ENCODE data around the gene CYTL1. TPM values are rescaled to one million over a fixed set of nuclear protein-coding genes. Genes with fewer than 3 reads are reported as not detected.

Gene CYTL1
- polyA plus RNA-seq, 1 donor from 2014 or later = not detected

- no peak overlapping the region for H3K27ac ChIP-seq (ENCODE audit: low read length)
- TF ChIP-seq POLR2AphosphoS5 (IDR thresholded peaks at IDR 0.05) (no peak), CTCF (IDR thresholded peaks at IDR 0.05; ENCODE audit: poor library complexity, severe bottlenecking) (no peak), EZH2 (IDR thresholded peaks at IDR 0.05; ENCODE audit: borderline replicate concordance, insufficient read depth, low read length, poor library complexity, severe bottlenecking) (no peak), MXI1 (conservative IDR thresholded peaks at IDR 0.05; ENCODE audit: poor library complexity, severe bottlenecking) (no peak), SMC3 (conservative IDR thresholded peaks at IDR 0.05; ENCODE audit: poor library complexity) (no peak), REST (IDR thresholded peaks at IDR 0.05; ENCODE audit: borderline replicate concordance) (no peak), TAF1 (IDR thresholded peaks at IDR 0.05; ENCODE audit: low read depth) (no peak), RAD21 (conservative IDR thresholded peaks at IDR 0.05) (no peak), EP300 (conservative IDR thresholded peaks at IDR 0.05; ENCODE audit: poor library complexity, severe bottlenecking) (no peak)
- H3K27me3 ChIP-seq (ENCODE audit: insufficient read depth, low read depth, low read length) = no peaks in the 10 kb centered on the region
- no peaks in the 10 kb centered on the region for H4K20me1 ChIP-seq (ENCODE audit: insufficient read depth)
- H3F3A ChIP-seq (ENCODE audit: insufficient read depth, low read length, poor library complexity, severe bottlenecking) = no peaks in the 10 kb centered on the region
- H3K79me2 ChIP-seq (replicated peaks; ENCODE audit: insufficient read depth, low read length) = no peaks in the 10 kb centered on the region
- H3K4me2 ChIP-seq (ENCODE audit: low read length) = no peak overlapping the region
- H3K9me2 ChIP-seq (ENCODE audit: insufficient read depth, low read length) = no peaks in the 10 kb centered on the region
- H3K9me3 ChIP-seq (ENCODE audit: low read length) = no peaks in the 10 kb centered on the region
- H3K9ac ChIP-seq (ENCODE audit: low read length) = no peak overlapping the region
- H2AFZ ChIP-seq (ENCODE audit: low read depth, low read length) = no peak overlapping the region
- no peaks in the 10 kb centered on the region for H3K36me3 ChIP-seq (ENCODE audit: insufficient read depth, low read length)
- no peak overlapping the region for H3K4me3 ChIP-seq (ENCODE audit: low read length)
These were observed 6.9 kb downstream of the CYTL1 start for GRCh38 chr4:5012244-5012898.

- H3K27ac ChIP-seq (ENCODE audit: low read length) = no peak overlapping the region
- no peak overlapping the region for H2AFZ ChIP-seq (ENCODE audit: low read depth, low read length)
- TF ChIP-seq RAD21 (conservative IDR thresholded peaks at IDR 0.05) (no peak), EP300 (conservative IDR thresholded peaks at IDR 0.05; ENCODE audit: poor library complexity, severe bottlenecking) (no peak), TAF1 (IDR thresholded peaks at IDR 0.05; ENCODE audit: low read depth) (no peak), SMC3 (conservative IDR thresholded peaks at IDR 0.05; ENCODE audit: poor library complexity) (no peak), POLR2AphosphoS5 (IDR thresholded peaks at IDR 0.05) (no peak), EZH2 (IDR thresholded peaks at IDR 0.05; ENCODE audit: borderline replicate concordance, insufficient read depth, low read length, poor library complexity, severe bottlenecking) (no peak), REST (IDR thresholded peaks at IDR 0.05; ENCODE audit: borderline replicate concordance) (no peak), CTCF (IDR thresholded peaks at IDR 0.05; ENCODE audit: poor library complexity, severe bottlenecking) (no peak), MXI1 (conservative IDR thresholded peaks at IDR 0.05; ENCODE audit: poor library complexity, severe bottlenecking) (no peak)
- no peaks in the 10 kb centered on the region for H3K79me2 ChIP-seq (replicated peaks; ENCODE audit: insufficient read depth, low read length)
- H3K4me3 ChIP-seq (ENCODE audit: low read length) = no peak overlapping the region
- no peaks in the 10 kb centered on the region for H3K9me2 ChIP-seq (ENCODE audit: insufficient read depth, low read length)
- H3K36me3 ChIP-seq (ENCODE audit: insufficient read depth, low read length) = no peaks in the 10 kb centered on the region
- no peaks in the 10 kb centered on the region for H3F3A ChIP-seq (ENCODE audit: insufficient read depth, low read length, poor library complexity, severe bottlenecking)
- H3K9ac ChIP-seq (ENCODE audit: low read length) = no peak overlapping the region
- H3K4me2 ChIP-seq (ENCODE audit: low read length) = no peak overlapping the region
- no peaks in the 10 kb centered on the region for H3K9me3 ChIP-seq (ENCODE audit: low read length)
- H3K27me3 ChIP-seq (ENCODE audit: insufficient read depth, low read depth, low read length) = no peaks in the 10 kb centered on the region
- H4K20me1 ChIP-seq (ENCODE audit: insufficient read depth) = no peaks in the 10 kb centered on the region
These were observed 8.3 kb downstream of the CYTL1 start for GRCh38 chr4:5010984-5011383.
